HG02759 (cell line): ENCODE results near the gene HIVEP3.
"Not testable (repeated sequence)": the region's sequence is repeated elsewhere in the genome, so short reads cannot be mapped to it uniquely, and the experiment has no call there.

Experiments used
- ATAC-seq: cut with Tn5 transposase; IDR thresholded peaks from one replicate; pipeline ENCODE4 v1.9.1; 2021; ENCODE audit warnings: mild to moderate bottlenecking, moderate library complexity; ENCODE audit not compliant: unreplicated experiment

HIVEP3 gene

GRCh38 chr1:41698916-41699860 is 219.5 kb downstream of the HIVEP3 start:
- ATAC-seq: peak; percentile 90

- no peak for ATAC-seq
Measured at GRCh38 chr1:41696381-41696780, 222.3 kb downstream of the HIVEP3 start.

GRCh38 chr1:41695118-41695745 is 223.5 kb downstream of the HIVEP3 start:
- ATAC-seq: no peak

DNA sequence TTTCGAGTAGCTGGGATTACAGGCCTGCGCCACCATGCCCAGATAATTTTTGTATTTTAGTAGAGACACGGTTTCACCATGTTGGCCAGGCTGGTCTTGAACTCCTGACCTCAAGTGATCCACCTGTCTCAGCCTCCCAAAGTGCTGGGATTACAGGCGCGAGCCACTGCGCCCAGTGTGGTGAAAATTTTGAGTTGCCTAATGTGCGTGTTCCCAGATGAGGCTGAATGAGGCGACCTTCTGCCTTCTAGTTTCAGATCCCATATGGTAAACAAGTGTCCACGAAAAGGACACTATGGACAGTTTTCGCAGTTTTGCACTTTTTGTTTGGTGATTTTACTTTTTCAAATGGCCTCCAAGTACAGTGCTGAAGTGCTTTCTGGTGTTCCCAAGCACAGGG is 226.8 kb downstream of the HIVEP3 start:
- ATAC-seq: not testable (repeated sequence)

- no peak for ATAC-seq
Measured at GRCh38 chr1:41691424-41691823, 227.3 kb downstream of the HIVEP3 start.

- no peak for ATAC-seq
Measured at GRCh38 chr1:41690331-41690730, 228.4 kb downstream of the HIVEP3 start.

GRCh38 chr1:41689558-41689981 is 229.2 kb downstream of the HIVEP3 start:
- no peak for ATAC-seq

DNA sequence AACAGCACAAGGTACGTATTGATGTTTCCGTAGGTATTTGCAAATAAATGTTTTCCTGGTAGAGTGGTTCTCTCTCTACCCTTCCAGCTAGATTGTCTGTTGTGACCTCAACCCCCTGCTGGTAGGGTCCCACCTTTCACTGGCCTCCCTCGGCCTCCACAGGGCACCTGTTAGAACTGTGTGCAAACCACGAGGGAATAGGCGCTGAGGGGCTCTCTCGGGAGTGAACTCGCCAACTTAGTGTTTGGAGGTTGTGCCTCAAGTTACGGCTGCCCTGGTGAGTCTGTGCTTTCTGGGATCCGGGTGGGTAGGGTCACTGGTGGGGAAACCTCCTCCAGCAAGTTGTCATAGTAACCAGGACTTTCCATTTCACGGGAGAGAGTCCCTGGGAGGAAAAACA is 229.6 kb downstream of the HIVEP3 start:
- ATAC-seq: no peak

DNA sequence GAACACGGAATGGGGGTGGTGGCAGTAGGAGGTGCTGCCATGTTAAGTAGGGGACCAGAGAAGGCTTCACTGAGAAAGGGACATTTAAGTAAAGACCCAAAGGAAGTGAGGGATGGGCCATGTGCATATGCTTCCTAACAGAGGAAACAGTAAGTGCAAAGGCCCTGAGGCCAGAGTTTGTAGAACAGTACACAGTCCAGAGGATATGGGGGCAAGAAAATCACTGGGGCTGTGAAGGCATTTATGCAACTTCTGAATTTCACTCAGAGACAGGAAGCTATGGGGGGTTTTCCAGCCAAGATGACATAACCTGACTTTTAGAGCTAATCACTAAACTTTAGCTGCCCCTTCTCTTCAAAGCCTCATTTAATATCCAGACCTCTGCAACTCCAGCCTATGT is 231.7 kb downstream of the HIVEP3 start:
- ATAC-seq: no peak

- no peak for ATAC-seq
Measured at GRCh38 chr1:41683681-41684500, 234.8 kb downstream of the HIVEP3 start.

- no peak for ATAC-seq
Measured at GRCh38 chr1:41682845-41683625, 235.7 kb downstream of the HIVEP3 start.

GRCh38 chr1:41682149-41682548 is 236.6 kb downstream of the HIVEP3 start:
- ATAC-seq: no peak

DNA sequence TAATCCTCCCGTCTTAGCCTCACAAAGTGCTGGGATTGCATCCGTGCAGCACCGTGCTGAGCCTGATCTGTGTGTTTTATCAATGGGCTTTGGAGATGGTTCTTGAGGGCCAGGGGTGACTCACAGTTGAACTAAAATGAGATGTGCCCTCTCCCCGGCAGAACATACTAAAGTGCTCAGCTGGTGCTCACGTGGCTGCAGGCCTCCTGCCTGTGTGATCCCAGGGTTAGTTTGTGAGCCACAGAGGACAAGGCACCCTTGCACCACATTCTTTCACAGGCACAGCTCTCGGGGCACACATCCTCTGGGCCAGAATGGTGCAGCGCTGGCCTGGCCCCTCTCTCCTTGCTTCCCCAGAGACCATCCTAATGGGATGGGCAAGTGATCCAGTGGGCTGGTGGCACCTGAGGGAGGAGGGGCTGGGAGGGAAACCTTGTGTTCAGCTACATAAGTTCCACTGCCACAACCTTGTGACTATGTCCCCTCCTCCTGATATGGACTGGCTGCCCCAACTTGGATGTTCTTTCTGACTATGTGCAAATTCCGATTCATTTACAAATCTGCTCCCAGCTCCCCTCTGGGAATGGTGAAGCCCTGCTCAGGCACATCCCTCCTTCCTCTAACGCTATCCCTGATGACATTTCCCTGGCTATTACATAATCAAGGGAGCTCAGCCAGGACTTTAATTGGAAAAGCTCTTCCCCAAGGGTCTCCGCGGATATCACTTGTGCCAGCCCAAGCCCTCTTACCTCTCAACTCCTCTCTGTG is 237.2 kb downstream of the HIVEP3 start:
- ATAC-seq: no peak

- ATAC-seq: no peak
Measured at GRCh38 chr1:41679994-41680393, 238.7 kb downstream of the HIVEP3 start.

GRCh38 chr1:41679531-41679930 is 239.2 kb downstream of the HIVEP3 start:
- no peak for ATAC-seq

DNA sequence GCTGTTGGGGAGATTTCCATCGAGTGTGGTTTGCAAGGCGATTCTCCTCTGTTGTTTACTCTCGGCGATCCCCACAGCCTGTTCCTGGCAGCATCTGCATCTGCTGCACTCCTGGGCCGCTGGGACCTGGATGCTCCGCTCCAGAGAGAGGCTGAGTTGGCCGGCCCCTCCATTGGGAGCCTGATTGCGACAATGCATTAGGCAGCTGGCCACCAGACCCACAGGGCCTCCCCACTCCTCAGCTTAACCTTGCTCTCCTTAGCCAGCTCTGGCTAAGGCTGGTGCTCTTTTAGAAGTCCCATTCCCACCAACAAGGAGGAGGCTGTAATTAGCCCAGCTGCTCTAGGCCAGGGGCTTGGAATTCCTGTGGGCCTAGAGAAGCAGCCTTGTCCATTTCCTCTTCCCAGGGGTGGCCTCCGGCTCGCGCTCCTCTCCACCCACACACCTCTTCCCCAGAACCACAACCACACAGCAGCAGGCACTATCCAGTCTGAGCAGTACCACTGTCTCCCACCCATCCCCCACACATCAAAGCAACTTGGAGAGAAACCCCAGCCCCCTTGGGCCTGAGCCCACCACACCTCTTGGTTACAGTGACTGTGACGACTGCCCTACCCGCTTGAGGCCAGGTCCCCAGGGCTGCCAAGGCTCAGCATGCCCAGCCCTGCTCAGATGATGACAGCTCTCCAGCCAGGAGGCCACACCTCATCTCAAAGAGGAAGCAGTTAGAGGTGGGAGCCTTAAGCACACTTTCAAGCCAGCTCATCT is 240.4 kb downstream of the HIVEP3 start:
- ATAC-seq: no peak

- no peak for ATAC-seq
Measured at GRCh38 chr1:41677620-41678019, 241.1 kb downstream of the HIVEP3 start.

DNA sequence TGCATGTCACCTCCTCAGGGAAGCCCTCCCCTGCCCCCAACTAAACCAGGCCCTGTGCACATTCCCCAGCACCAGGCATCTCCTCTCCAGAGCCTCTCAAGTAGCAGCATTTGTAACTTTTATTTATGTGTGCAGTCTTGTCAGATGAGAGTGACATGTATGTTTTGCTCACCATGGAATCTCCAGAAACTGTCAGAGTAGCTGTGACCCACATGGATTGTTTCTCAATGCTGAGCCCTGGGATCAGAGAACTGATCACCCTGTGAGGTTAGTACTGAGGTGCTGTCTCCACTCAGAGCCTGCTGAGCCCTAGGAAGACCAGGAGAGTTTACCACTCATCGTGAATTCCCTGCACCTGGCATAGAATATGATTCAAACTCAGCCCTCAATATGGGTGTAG is 243.3 kb downstream of the HIVEP3 start:
- ATAC-seq: no peak

- no peak for ATAC-seq
Measured at GRCh38 chr1:41674522-41674921, 244.2 kb downstream of the HIVEP3 start.
